DND-41 (cell line): ENCODE results near the gene NOC2L.
A peak's percentile ranks its signal among the peaks of the same experiment; 100 is the strongest.

Source experiments
- ATAC-seq: fragments of 200-7000 bp; cut with Tn5 transposase; 3 replicates; pipeline ENCODE4 v1.9.1; 2021; ENCODE audit warnings: low read depth; ENCODE audit not compliant: insufficient read depth
- DNase-seq: peaks from one replicate; pipeline ENCODE4 v3.0.0-alpha.2; 2020
- H2AFZ ChIP-seq: 2 replicates; pipeline ENCODE4 v1.6.0; 2012; ENCODE audit warnings: low read depth, low read length
- H3K27ac ChIP-seq: 2 replicates; pipeline ENCODE4 v1.5.1; 2012; ENCODE audit warnings: low read length, inconsistent platforms
- H3K27me3 ChIP-seq: fragments of 200-600 bp; sonication (generic); 2 replicates; pipeline ENCODE4 v1.6.0; 2012; ENCODE audit warnings: low read length, mild to moderate bottlenecking, inconsistent platforms; ENCODE audit not compliant: insufficient read depth, poor library complexity
- H3K36me3 ChIP-seq: 2 replicates; pipeline ENCODE4 v1.5.1; 2012; ENCODE audit warnings: low read length, inconsistent platforms; ENCODE audit not compliant: insufficient read depth
- H3K4me1 ChIP-seq: 2 replicates; pipeline ENCODE4 v1.5.1; 2012; ENCODE audit warnings: mild to moderate bottlenecking, low read length; ENCODE audit not compliant: insufficient read depth
- H3K4me2 ChIP-seq: 2 replicates; pipeline ENCODE4 v1.6.0; 2012; ENCODE audit warnings: mild to moderate bottlenecking, moderate library complexity, low read length, inconsistent platforms; ENCODE audit not compliant: insufficient read depth
- H3K4me3 ChIP-seq, 2 experiments: fragments of 200-600 bp in 1 of 2; shearing (Covaris generic) in 1 of 2; 2 replicates each; pipeline ENCODE4 v1.5.1; 2012 to 2016; ENCODE audit warnings: inconsistent platforms in 2 of 2, low read length in 2 of 2, mild to moderate bottlenecking in 2 of 2, low read depth in 1 of 2, moderate library complexity in 1 of 2
- H3K79me2 ChIP-seq: 2 replicates; pipeline ENCODE4 v1.6.0; 2012; ENCODE audit warnings: low read length, inconsistent platforms; ENCODE audit not compliant: insufficient read depth
- H3K9ac ChIP-seq: 2 replicates; pipeline ENCODE4 v1.6.0; 2012; ENCODE audit warnings: low read depth, mild to moderate bottlenecking, inconsistent platforms, low read length, moderate library complexity
- H3K9me3 ChIP-seq: 2 replicates; pipeline ENCODE4 v1.5.1; 2012; ENCODE audit warnings: low read length, moderate library complexity, mild to moderate bottlenecking, inconsistent platforms; ENCODE audit not compliant: insufficient read depth, severe bottlenecking
- H4K20me1 ChIP-seq: 2 replicates; pipeline ENCODE4 v1.6.0; 2012; ENCODE audit warnings: low read length; ENCODE audit not compliant: insufficient read depth
- CTCF ChIP-seq: IDR thresholded peaks from 2 replicates; pipeline ENCODE4 v1.5.1; 2012; ENCODE audit warnings: borderline replicate concordance, low read length, moderate library complexity, mild to moderate bottlenecking; ENCODE audit not compliant: poor library complexity, severe bottlenecking; ENCODE audit errors: extremely low read depth
- EZH2 ChIP-seq: IDR thresholded peaks from 3 replicates; pipeline ENCODE4 v1.6.1; 2012; ENCODE audit warnings: borderline replicate concordance, low read depth, mild to moderate bottlenecking, moderate library complexity, low read length, inconsistent platforms; ENCODE audit not compliant: severe bottlenecking

The NOC2L gene

GRCh38 chr1:906600-907420, 52.2 kb downstream of the NOC2L start:
- TF ChIP-seq EZH2: no peak
- TF ChIP-seq CTCF: no peak
- Histone ChIP-seq H3K9me3 (no peaks in the 10 kb centered on the region), H3K9ac (no peak overlapping the region), H3K4me2 (no peak overlapping the region), H3K27ac (no peak overlapping the region), H3K4me1 (peaks cover 20% of the 10 kb centered on the region), H3K4me3 (no peak overlapping the region), H3K36me3 (peaks cover 3% of the 10 kb centered on the region; the same call in 1 of the 2 replicates), H3K79me2 (no peaks in the 10 kb centered on the region), H4K20me1 (peaks cover 35% of the 10 kb centered on the region), H3K27me3 (peaks cover 3% of the 10 kb centered on the region), H2AFZ (no peak overlapping the region)
- no peak for DNase-seq
- ATAC-seq: no peak

- ATAC-seq (no peak), DNase-seq (no peak)
- no peak for TF ChIP-seq CTCF
- no peak for TF ChIP-seq EZH2
- Histone ChIP-seq H3K79me2 (no peaks in the 10 kb centered on the region), H3K27ac (no peak overlapping the region), H3K4me2 (peak overlapping the region; percentile 93), H3K9ac (peak overlapping the region; percentile 65; the same call in 1 of the 2 replicates), H3K4me3 (peak overlapping the region in 1 of 2 experiments; percentile 77; a peak in 2 of 4 replicates), H3K4me1 (peaks cover 20% of the 10 kb centered on the region), H2AFZ (no peak overlapping the region), H3K36me3 (peaks cover 3% of the 10 kb centered on the region; the same call in 1 of the 2 replicates), H4K20me1 (peaks cover 28% of the 10 kb centered on the region), H3K27me3 (no peaks in the 10 kb centered on the region), H3K9me3 (no peaks in the 10 kb centered on the region)
Measured at GRCh38 chr1:905811-906599, 53.1 kb downstream of the NOC2L start.

- peaks cover 3% of the 10 kb centered on the region; the same call in 1 of the 2 replicates for H3K36me3 ChIP-seq
- H3K79me2 ChIP-seq: no peaks in the 10 kb centered on the region
- no peaks in the 10 kb centered on the region for H3K27me3 ChIP-seq
- H2AFZ ChIP-seq: peak overlapping the region; percentile 94
- no peaks in the 10 kb centered on the region for H3K9me3 ChIP-seq
- H3K9ac ChIP-seq: peak overlapping the region; percentile 65
- H4K20me1 ChIP-seq: peaks cover 23% of the 10 kb centered on the region
- peak overlapping the region; percentile 76 for H3K27ac ChIP-seq
- peak overlapping the region; percentile 40 to 77; a peak in 3 of 4 replicates for H3K4me3 ChIP-seq
- H3K4me1 ChIP-seq: peaks cover 20% of the 10 kb centered on the region
- peak overlapping the region; percentile 93 for H3K4me2 ChIP-seq
- peak; percentile 76 for ATAC-seq
- peak; percentile 82 for DNase-seq
- TF ChIP-seq EZH2: no peak
- TF ChIP-seq CTCF: no peak
Measured at GRCh38 chr1:905071-905749, 53.8 kb downstream of the NOC2L start.
